K562 (cell line): ENCODE results near the gene DIPK1A. TPM values are rescaled to one million over a fixed set of nuclear protein-coding genes. Genes with fewer than 3 reads are reported as not detected.

Experiments used
- MGA ChIP-seq: fragments of 450-650 bp; IDR thresholded peaks from 2 replicates; pipeline ENCODE4 v1.6.1; 2016; ENCODE audit warnings: mild to moderate bottlenecking, moderate library complexity
- POLR2AphosphoS5 ChIP-seq: IDR thresholded peaks from 2 replicates; pipeline ENCODE4 v1.6.1; 2011; ENCODE audit warnings: mild to moderate bottlenecking, low read depth, low read length, moderate library complexity; ENCODE audit not compliant: control insufficient read depth, insufficient read depth
- SAFB2 ChIP-seq: fragments of 200-400 bp; formaldehyde crosslinking; IDR thresholded peaks from 2 replicates; pipeline ENCODE4 v1.6.1; 2018; ENCODE audit warnings: borderline replicate concordance, low read length, low read depth, moderate library complexity; ENCODE audit not compliant: severe bottlenecking
- ZNF639 ChIP-seq, 2 experiments: fragments of 200-800 bp in 1 of 2; sonication (Bioruptor generic) in 1 of 2; sonication (generic) in 1 of 2; formaldehyde crosslinking in 1 of 2; IDR thresholded peaks in 1 of 2; conservative IDR thresholded peaks in 1 of 2; 2 replicates each; pipeline versions ENCODE4 v1.5.0 to v1.6.1; 2016 to 2020; ENCODE audit warnings: missing compliant biosample characterization in 1 of 2, missing genetic modification characterization in 1 of 2, missing genetic modification reagents in 1 of 2
- ZNF707 ChIP-seq: fragments of 250-450 bp; sonication (Bioruptor Pico); conservative IDR thresholded peaks from 2 replicates; pipeline ENCODE4 v1.8.0; 2022; ENCODE audit warnings: inconsistent platforms, mild to moderate bottlenecking, moderate library complexity
- polyA plus RNA-seq, 8 experiments: library from polyadenylated mRNA; depleted of rRNA in 4 of 8; stranded (reverse) in 5 of 8; unstranded in 3 of 8; fragments of >200 nt; fragmentation: Nextera tagmentation in 2 of 8; fragmentation: Illumina TruSeq in 1 of 8; extraction: Ambion mirVana in 2 of 8; extraction: Trizol in 1 of 8; gene quantifications; 2 replicates each; pipeline versions ENCODE4 v1.2.1 to v1.2.3, GENCODE V29; 2011 to 2014; ENCODE audit warnings: inconsistent platforms in 1 of 8, missing spikeins in 1 of 8
- total RNA-seq, 7 experiments: library from RNA; depleted of rRNA in 6 of 7; stranded (reverse); fragments of >200 nt in 6 of 7; fragmentation: Illumina TruSeq in 2 of 7; extraction: Trizol in 2 of 7; gene quantifications; 2 replicates each; pipeline versions ENCODE4 v1.2.1 to v1.2.3, GENCODE V29; 2011 to 2021; ENCODE audit warnings: low replicate concordance in 1 of 7

Gene DIPK1A
- total and polyA plus RNA-seq, 9 of the 15 experiments (the other 6 are each of a cell fraction or from before 2014, with no cell fraction given) = 0.54 to 2.5 (median 1.3) TPM

- TF ChIP-seq MGA (no peak), POLR2AphosphoS5 (no peak), ZNF707 (CRISPR knock-in tag) (no peak), ZNF639 (CRISPR knock-in tag; conservative IDR thresholded peaks at IDR 0.05 in 1 of 2, IDR thresholded peaks at IDR 0.05 in 1 of 2) (no peak), SAFB2 (no peak)
Measured at GRCh38 chr1:92951141-92951582, 10.1 kb downstream of the DIPK1A start (continued).
